HepG2 (cell line): ENCODE measurements around the gene KCTD13. TPM values are rescaled to one million over a fixed set of nuclear protein-coding genes. Genes with fewer than 3 reads are reported as not detected.

ENCODE experiments used
- ATAC-seq: fragments of 200-7000 bp; cut with Tn5 transposase; 3 replicates; pipeline ENCODE4 v1.9.1; 2020; ENCODE audit warnings: mild to moderate bottlenecking, moderate library complexity
- BruUV-seq: library from RNA; stranded (reverse); fragments of 400-500 nt; replicated peaks from 2 replicates; lab custom pipeline; 2021; lab: Mats Ljungman, UMichigan
- CTCF ChIA-PET: fragments of 300-600 bp; formaldehyde crosslinking; extraction: SDS; loops from one replicate; lab custom pipeline; 2021; ENCODE audit warnings: low total read pairs, inconsistent platforms, low intra/inter-chr PET ratio; lab: Yijun Ruan, JAX
- POLR2A ChIA-PET: fragments of 350-600 bp; sonication (Branson Sonifier 250); formaldehyde crosslinking; loops from one replicate; lab custom pipeline; 2020; ENCODE audit warnings: antibody characterized with exemption, inconsistent platforms; lab: Yijun Ruan, JAX
- DNase-seq: peaks from one replicate; pipeline ENCODE4 v3.0.0-alpha.2; 2015; ENCODE audit warnings: low spot score
- FAIRE-seq: peaks from 3 replicates; lab custom pipeline; 2011; peaks lifted over from hg19 to GRCh38; lab: Jason Lieb, UNC
- H2AFZ ChIP-seq: one replicate; pipeline ENCODE4 v1.6.1; 2011; ENCODE audit warnings: low read length, inconsistent platforms
- H3K27ac ChIP-seq: fragments of 300-600 bp; 3 replicates; pipeline ENCODE4 v1.8.0; 2011; ENCODE audit warnings: mixed run types, mild to moderate bottlenecking, mixed read lengths, low read length, inconsistent platforms; ENCODE audit not compliant: insufficient read depth; ENCODE audit errors: extremely low read length
- H3K27me3 ChIP-seq, 2 experiments: fragments of 200-600 bp in 1 of 2; 2 replicates in 1 of 2; 3 replicates in 1 of 2; pipeline versions ENCODE4 v1.6.0 to v1.8.0; 2011; ENCODE audit warnings: low read length in 2 of 2, mild to moderate bottlenecking in 2 of 2, moderate library complexity in 2 of 2, inconsistent platforms in 1 of 2; ENCODE audit not compliant: insufficient read depth in 2 of 2, control insufficient read depth in 1 of 2
- H3K36me3 ChIP-seq, 2 experiments: fragments of 200-600 bp in 1 of 2; replicated peaks in 1 of 2; 2 replicates in 1 of 2; 3 replicates in 1 of 2; pipeline versions ENCODE4 v1.5.1 to v1.8.0; 2011; ENCODE audit warnings: low read length in 2 of 2, inconsistent platforms in 1 of 2; ENCODE audit not compliant: insufficient read depth in 2 of 2, control insufficient read depth in 1 of 2
- H3K4me1 ChIP-seq: 2 replicates; pipeline ENCODE4 v1.5.1; 2012; ENCODE audit warnings: low read length, inconsistent platforms; ENCODE audit not compliant: insufficient read depth
- H3K4me2 ChIP-seq: 2 replicates; pipeline ENCODE4 v1.6.0; 2011; ENCODE audit warnings: low read depth, low read length, inconsistent platforms
- H3K4me3 ChIP-seq, 3 experiments: fragments of 200-600 bp in 1 of 3; sonication (generic), shearing (Covaris generic) in 1 of 3; replicated peaks in 1 of 3; 2 replicates each; pipeline ENCODE4 v1.5.1; 2011 to 2016; ENCODE audit warnings: low read length in 3 of 3, inconsistent platforms in 2 of 3, low read depth in 2 of 3, mild to moderate bottlenecking in 2 of 3, control low read depth in 1 of 3, mixed read lengths in 1 of 3; ENCODE audit not compliant: insufficient read depth in 1 of 3
- H3K79me2 ChIP-seq: one replicate; pipeline ENCODE4 v1.6.1; 2011; ENCODE audit warnings: low read length, inconsistent platforms; ENCODE audit not compliant: insufficient read depth
- H3K9ac ChIP-seq: 2 replicates; pipeline ENCODE4 v1.6.0; 2011; ENCODE audit warnings: mild to moderate bottlenecking, low read depth, low read length, inconsistent platforms; ENCODE audit not compliant: insufficient read depth
- H3K9me3 ChIP-seq: 2 replicates; pipeline ENCODE4 v1.5.1; 2012; ENCODE audit warnings: mild to moderate bottlenecking, low read length
- H4K20me1 ChIP-seq: 2 replicates; pipeline ENCODE4 v1.6.0; 2011; ENCODE audit warnings: inconsistent platforms, mild to moderate bottlenecking, low read length, moderate library complexity; ENCODE audit not compliant: insufficient read depth
- ELF3 ChIP-seq: IDR thresholded peaks from 2 replicates; pipeline ENCODE4 v1.6.1; 2016; ENCODE audit warnings: missing genetic modification reagents, missing compliant biosample characterization
- MEIS1 ChIP-seq: sonication (generic); formaldehyde crosslinking; IDR thresholded peaks from 2 replicates; pipeline ENCODE4 v1.9.0; 2021; ENCODE audit warnings: mild to moderate bottlenecking, missing genetic modification reagents, moderate library complexity, borderline replicate concordance
- NKX3-1 ChIP-seq: sonication (generic); formaldehyde crosslinking; IDR thresholded peaks from 2 replicates; pipeline ENCODE4 v1.5.0; 2020; ENCODE audit warnings: missing genetic modification reagents
- SYNCRIP ChIP-seq: fragments of 200-400 bp; formaldehyde crosslinking; IDR thresholded peaks from 2 replicates; pipeline ENCODE4 v1.6.1; 2018; ENCODE audit warnings: mild to moderate bottlenecking, low read depth, low read length; ENCODE audit not compliant: insufficient read depth
- ZBTB3 ChIP-seq: sonication (generic); formaldehyde crosslinking; IDR thresholded peaks from 2 replicates; pipeline ENCODE4 v1.4.0; 2020; ENCODE audit warnings: low read depth, mild to moderate bottlenecking, moderate library complexity, missing genetic modification reagents, borderline replicate concordance
- ZBTB43 ChIP-seq: sonication (generic); formaldehyde crosslinking; conservative IDR thresholded peaks from 2 replicates; pipeline ENCODE4 v1.4.0; 2020; ENCODE audit warnings: missing genetic modification reagents
- ZFAT ChIP-seq: sonication (generic); formaldehyde crosslinking; conservative IDR thresholded peaks from 2 replicates; pipeline ENCODE4 v1.8.1; 2023; ENCODE audit warnings: missing genetic modification reagents, inconsistent platforms
- ZFX ChIP-seq: sonication (generic); formaldehyde crosslinking; IDR thresholded peaks from 2 replicates; pipeline ENCODE4 v1.4.0; 2020; ENCODE audit warnings: mild to moderate bottlenecking, low read depth, missing genetic modification reagents, moderate library complexity
- ZFY ChIP-seq: sonication (generic); formaldehyde crosslinking; IDR thresholded peaks from 2 replicates; pipeline ENCODE4 v1.4.0; 2020; ENCODE audit warnings: missing genetic modification reagents
- ZIK1 ChIP-seq: sonication (generic); formaldehyde crosslinking; IDR thresholded peaks from 2 replicates; pipeline ENCODE4 v1.5.0; 2020; ENCODE audit warnings: mild to moderate bottlenecking, low read depth, missing genetic modification reagents, borderline replicate concordance
- ZNF160 ChIP-seq: sonication (generic); formaldehyde crosslinking; IDR thresholded peaks from 2 replicates; pipeline ENCODE4 v1.8.0; 2022; ENCODE audit warnings: mild to moderate bottlenecking, inconsistent platforms, missing genetic modification reagents
- ZNF430 ChIP-seq: sonication (generic); formaldehyde crosslinking; IDR thresholded peaks from 2 replicates; pipeline ENCODE4 v1.9.0; 2021; ENCODE audit warnings: mild to moderate bottlenecking, missing genetic modification reagents
- ZNF446 ChIP-seq: sonication (generic); formaldehyde crosslinking; IDR thresholded peaks from 2 replicates; pipeline ENCODE4 v1.5.0; 2020; ENCODE audit warnings: mild to moderate bottlenecking, missing genetic modification reagents
- ZNF550 ChIP-seq: sonication (generic); formaldehyde crosslinking; IDR thresholded peaks from 2 replicates; pipeline ENCODE4 v1.4.0; 2020; ENCODE audit warnings: mild to moderate bottlenecking, missing genetic modification reagents, borderline replicate concordance
- ZNF607 ChIP-seq: sonication (generic); formaldehyde crosslinking; IDR thresholded peaks from 2 replicates; pipeline ENCODE4 v1.5.1; 2020; ENCODE audit warnings: missing genetic modification reagents, mild to moderate bottlenecking, borderline replicate concordance
- ZNF7 ChIP-seq: IDR thresholded peaks from 2 replicates; pipeline ENCODE4 v1.6.1; 2016; ENCODE audit warnings: missing biosample characterization, missing genetic modification reagents
- ZNF766 ChIP-seq: sonication (generic); formaldehyde crosslinking; IDR thresholded peaks from 2 replicates; pipeline ENCODE4 v1.5.0; 2020; ENCODE audit warnings: missing genetic modification reagents, borderline replicate concordance
- ZNF788 ChIP-seq: sonication (generic); formaldehyde crosslinking; IDR thresholded peaks from 2 replicates; pipeline ENCODE4 v1.5.0; 2020; ENCODE audit warnings: mild to moderate bottlenecking, missing genetic modification reagents, borderline replicate concordance
- ZNF850 ChIP-seq: sonication (generic); formaldehyde crosslinking; conservative IDR thresholded peaks from 2 replicates; pipeline ENCODE4 v1.9.0; 2021; ENCODE audit warnings: mild to moderate bottlenecking, missing genetic modification reagents
- ZZZ3 ChIP-seq: sonication (generic); formaldehyde crosslinking; IDR thresholded peaks from 2 replicates; pipeline ENCODE4 v1.4.0; 2020; ENCODE audit warnings: missing genetic modification reagents, mild to moderate bottlenecking, borderline replicate concordance
- WGBS: methylation state at CpG from one replicate; pipeline ENCODE4 v1.1.6; 2017; ENCODE audit warnings: low lambda C conversion rate; 5-methylcytosine and 5-hydroxymethylcytosine counted together
- in situ Hi-C: cut with HindIII; loops from 2 replicates; pipeline ENCODE4 v1.10.0; 2017; ENCODE audit warnings: low pct_unique_long_range_greater_than_20kb; ENCODE audit not compliant: extremely low pct_ligation_motif_present
- intact Hi-C: fragments of 100-400 bp; cut with micrococcal nuclease; formaldehyde crosslinking; loops from one replicate; pipeline ENCODE4 v1.10.0; 2022; ENCODE audit not compliant: unreplicated experiment
- polyA plus RNA-seq, 8 experiments: library from polyadenylated mRNA; depleted of rRNA in 3 of 8; stranded (reverse) in 7 of 8; unstranded in 1 of 8; fragments of >200 nt; fragmentation: Illumina TruSeq in 4 of 8; extraction: Trizol in 4 of 8; gene quantifications; 2 replicates each; pipeline versions ENCODE4 v1.2.1 to v1.2.3, GENCODE V29; 2011 to 2016; ENCODE audit warnings: low read depth in 4 of 8, missing spikeins in 1 of 8, mixed read lengths in 1 of 8; ENCODE audit not compliant: insufficient read depth in 1 of 8
- total RNA-seq, 5 experiments: library from RNA; depleted of rRNA; stranded (reverse); fragments of >200 nt; fragmentation: Illumina TruSeq; extraction: Trizol; gene quantifications; 2 replicates each; pipeline ENCODE4 v1.2.3, GENCODE V29; 2016; ENCODE audit warnings: low read depth in 1 of 5
- TF ChIP-seq, protein P1 (sequence below), 2 experiments: sonication (generic) in 1 of 2; formaldehyde crosslinking in 1 of 2; IDR thresholded peaks; 2 replicates each; pipeline versions ENCODE4 v1.5.1 to v1.6.1; 2011 to 2020; ENCODE audit warnings: borderline replicate concordance in 1 of 2, low read depth in 1 of 2, low read length in 1 of 2, mild to moderate bottlenecking in 1 of 2, missing genetic modification reagents in 1 of 2, moderate library complexity in 1 of 2

Gene KCTD13
- total and polyA plus RNA-seq, 2 of the 13 experiments (the other 11 are each of a cell fraction or from before 2014, with no cell fraction given), result 6.3 to 14.7 TPM

GRCh38 chr16:29962344-29962994, 36.4 kb upstream of the KCTD13 start:
- ChIA-PET CTCF (no interaction called here), POLR2A (interaction anchor here (0.5 to 4.6 kb wide), 21 partner anchors 10 to 445 kb away, joined by 3 to 47 read pairs (median 4); partner anchors contain the start of genes ASPHD1, CDIPT, HIRIP3 and KCTD13)
- Histone ChIP-seq H3K4me3 (peak overlapping the region; percentile 65 to 87 (median 80)), H3K4me1 (peaks cover 56% of the 10 kb centered on the region), H3K27me3 (no peaks in the 10 kb centered on the region; a peak in 1 of 5 replicates), H3K36me3 (no peaks in the 10 kb centered on the region; a peak in 1 of 5 replicates), H3K9ac (peak overlapping the region; percentile 80), H3K4me2 (peak overlapping the region; percentile 97), H3K79me2 (no peaks in the 10 kb centered on the region), H4K20me1 (no peaks in the 10 kb centered on the region), H3K9me3 (no peaks in the 10 kb centered on the region), H3K27ac (peak overlapping the region; percentile 81), H2AFZ (no peak overlapping the region)
- in situ Hi-C loops (loop anchor here (5.0 kb wide), 1 partner anchor 35 kb away; the partner anchor contains the start of gene KCTD13), intact Hi-C loops (loop anchor here (1.0 to 5.0 kb wide), 4 partner anchors 35 to 99 kb away; partner anchors contain the start of genes ASPHD1, CDIPT, HIRIP3 and INO80E)
- FAIRE-seq, result no peak
- BruUV-seq, result TSS peak; percentile 86
- ATAC-seq, result peak; percentile 42
- peak; percentile 33 for DNase-seq
- 6% methylated on average over 18 of the region's 18 CpGs for WGBS
- no peak for TF ChIP-seq ELF3 (CRISPR knock-in tag)
- no peak for TF ChIP-seq ZIK1 (CRISPR knock-in tag)
- no peak for TF ChIP-seq ZNF446 (CRISPR knock-in tag)
- TF ChIP-seq ZNF550 (CRISPR knock-in tag), result no peak
- TF ChIP-seq ZNF788 (CRISPR knock-in tag), result peak; percentile 2; the same call in 1 of the 2 replicates
- TF ChIP-seq MEIS1 (CRISPR knock-in tag), result no peak
- TF ChIP-seq ZFAT (CRISPR knock-in tag), result no peak
- TF ChIP-seq ZNF766, result no peak
- peak; percentile 90 for TF ChIP-seq ZNF7 (CRISPR knock-in tag)
- no peak for TF ChIP-seq ZZZ3
- TF ChIP-seq, protein P1, sequence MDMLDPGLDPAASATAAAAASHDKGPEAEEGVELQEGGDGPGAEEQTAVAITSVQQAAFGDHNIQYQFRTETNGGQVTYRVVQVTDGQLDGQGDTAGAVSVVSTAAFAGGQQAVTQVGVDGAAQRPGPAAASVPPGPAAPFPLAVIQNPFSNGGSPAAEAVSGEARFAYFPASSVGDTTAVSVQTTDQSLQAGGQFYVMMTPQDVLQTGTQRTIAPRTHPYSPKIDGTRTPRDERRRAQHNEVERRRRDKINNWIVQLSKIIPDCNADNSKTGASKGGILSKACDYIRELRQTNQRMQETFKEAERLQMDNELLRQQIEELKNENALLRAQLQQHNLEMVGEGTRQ (IDR thresholded peaks at IDR 0.05; ENCODE audit: low read depth, low read length), result no peak
- TF ChIP-seq, protein P1 (CRISPR knock-in tag; IDR thresholded peaks at IDR 0.05; ENCODE audit: borderline replicate concordance), result no peak
- no peak for TF ChIP-seq ZFX (CRISPR knock-in tag)
- no peak for TF ChIP-seq ZNF430 (CRISPR knock-in tag)
- TF ChIP-seq ZFY (CRISPR knock-in tag), result no peak
- no peak for TF ChIP-seq ZBTB3 (CRISPR knock-in tag)
- no peak for TF ChIP-seq NKX3-1
- TF ChIP-seq ZNF607 (CRISPR knock-in tag), result no peak
- TF ChIP-seq ZBTB43 (CRISPR knock-in tag), result no peak
- TF ChIP-seq ZNF850 (CRISPR knock-in tag), result no peak
- no peak for TF ChIP-seq ZNF160 (CRISPR knock-in tag)
- TF ChIP-seq SYNCRIP, result no peak
